MM.1S (cell line): ENCODE results near the gene TBC1D8.

Experiments
- DNase-seq: peaks from one replicate; pipeline ENCODE4 v3.0.0-alpha.2; 2015
- H2AFZ ChIP-seq: fragments of 300-600 bp; sonication (generic); 2 replicates; pipeline ENCODE4 v1.6.0; 2016; ENCODE audit warnings: antibody characterized with exemption, low read length
- H3F3A ChIP-seq: fragments of 300-600 bp; sonication (generic); 2 replicates; pipeline ENCODE4 v1.6.1; 2016; ENCODE audit warnings: mild to moderate bottlenecking, antibody characterized with exemption, low read length, moderate library complexity, mixed read lengths; ENCODE audit not compliant: insufficient read depth
- H3K27ac ChIP-seq: fragments of 300-600 bp; sonication (generic); 2 replicates; pipeline ENCODE4 v1.5.1; 2016; ENCODE audit warnings: mild to moderate bottlenecking, low read length
- H3K27me3 ChIP-seq: fragments of 300-600 bp; sonication (generic); replicated peaks from 2 replicates; pipeline ENCODE4 v1.6.0; 2016; ENCODE audit warnings: low read length; ENCODE audit not compliant: insufficient read depth
- H3K36me3 ChIP-seq: fragments of 300-600 bp; sonication (generic); replicated peaks from 2 replicates; pipeline ENCODE4 v1.6.1; 2016; ENCODE audit warnings: mild to moderate bottlenecking, low read length, mixed read lengths; ENCODE audit not compliant: insufficient read depth
- H3K4me1 ChIP-seq: fragments of 300-600 bp; sonication (generic); 2 replicates; pipeline ENCODE4 v1.6.1; 2016; ENCODE audit warnings: low read length, mixed read lengths
- H3K4me2 ChIP-seq: fragments of 300-600 bp; sonication (generic); 2 replicates; pipeline ENCODE4 v1.6.0; 2016; ENCODE audit warnings: low read depth, low read length
- H3K4me3 ChIP-seq: fragments of 300-600 bp; sonication (generic); 2 replicates; pipeline ENCODE4 v1.5.1; 2016; ENCODE audit warnings: low read length, mixed read lengths
- H3K79me2 ChIP-seq: fragments of 300-600 bp; sonication (generic); 2 replicates; pipeline ENCODE4 v1.6.1; 2016; ENCODE audit warnings: mixed run types, low read length, mixed read lengths
- H3K9ac ChIP-seq: fragments of 300-600 bp; sonication (generic); 2 replicates; pipeline ENCODE4 v1.6.1; 2016; ENCODE audit warnings: low read length, mixed read lengths
- H3K9me2 ChIP-seq: fragments of 300-600 bp; sonication (generic); replicated peaks from 2 replicates; pipeline ENCODE4 v1.6.1; 2016; ENCODE audit warnings: mild to moderate bottlenecking, low read length, mixed read lengths; ENCODE audit not compliant: insufficient read depth
- H3K9me3 ChIP-seq: fragments of 300-600 bp; sonication (generic); replicated peaks from 2 replicates; pipeline ENCODE4 v1.6.1; 2016; ENCODE audit warnings: mild to moderate bottlenecking, low read length, mixed read lengths; ENCODE audit not compliant: insufficient read depth
- H4K20me1 ChIP-seq: fragments of 300-600 bp; sonication (generic); 2 replicates; pipeline ENCODE4 v1.6.1; 2016; ENCODE audit warnings: mild to moderate bottlenecking, low read length, moderate library complexity, mixed read lengths; ENCODE audit not compliant: insufficient read depth
- EZH2 ChIP-seq: fragments of 300-600 bp; sonication (generic); optimal IDR thresholded peaks from 2 replicates; pipeline ENCODE3; 2017; ENCODE audit warnings: low read depth, mild to moderate bottlenecking, antibody characterized with exemption, low read length, mixed read lengths
- EZH2phosphoT487 ChIP-seq: fragments of 300-600 bp; sonication (generic); IDR thresholded peaks from 2 replicates; pipeline ENCODE4 v1.6.1; 2018; ENCODE audit warnings: antibody characterized with exemption, low read length
- TF ChIP-seq, protein P1 (sequence below): fragments of 300-600 bp; sonication (generic); IDR thresholded peaks from 2 replicates; pipeline ENCODE4 v1.5.1; 2016; ENCODE audit warnings: antibody characterized with exemption, low read length, mixed read lengths

Gene TBC1D8

DNA sequence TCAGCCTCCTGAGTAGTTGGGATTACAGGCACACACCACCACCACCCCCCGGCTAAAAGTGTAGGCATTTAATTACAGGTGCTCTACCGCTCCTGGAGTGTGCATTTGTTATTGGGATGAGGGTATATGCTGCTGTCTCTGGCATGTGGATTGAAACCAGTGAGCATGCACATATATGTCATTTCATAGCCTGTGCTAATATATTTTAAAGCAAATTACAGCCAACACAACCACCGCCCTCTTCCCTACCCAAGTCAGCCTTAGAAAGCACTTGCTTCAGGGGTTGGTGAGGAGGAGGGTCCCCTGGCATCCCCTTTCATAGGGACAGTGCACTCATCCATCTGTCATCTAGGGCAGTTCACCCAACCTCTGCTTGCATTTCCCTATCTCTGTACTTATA lies 10.5 kb upstream of the TBC1D8 start:
- Histone ChIP-seq H3F3A (no peaks in the 10 kb centered on the region), H3K9me2 (no peaks in the 10 kb centered on the region), H3K4me3 (no peak overlapping the region), H2AFZ (no peak overlapping the region), H3K4me1 (no peaks in the 10 kb centered on the region), H4K20me1 (no peaks in the 10 kb centered on the region), H3K36me3 (no peaks in the 10 kb centered on the region), H3K4me2 (no peak overlapping the region), H3K9me3 (no peaks in the 10 kb centered on the region), H3K9ac (no peak overlapping the region), H3K27me3 (no peaks in the 10 kb centered on the region), H3K79me2 (no peaks in the 10 kb centered on the region), H3K27ac (no peak overlapping the region)
- no peak for DNase-seq
- TF ChIP-seq, protein P1, sequence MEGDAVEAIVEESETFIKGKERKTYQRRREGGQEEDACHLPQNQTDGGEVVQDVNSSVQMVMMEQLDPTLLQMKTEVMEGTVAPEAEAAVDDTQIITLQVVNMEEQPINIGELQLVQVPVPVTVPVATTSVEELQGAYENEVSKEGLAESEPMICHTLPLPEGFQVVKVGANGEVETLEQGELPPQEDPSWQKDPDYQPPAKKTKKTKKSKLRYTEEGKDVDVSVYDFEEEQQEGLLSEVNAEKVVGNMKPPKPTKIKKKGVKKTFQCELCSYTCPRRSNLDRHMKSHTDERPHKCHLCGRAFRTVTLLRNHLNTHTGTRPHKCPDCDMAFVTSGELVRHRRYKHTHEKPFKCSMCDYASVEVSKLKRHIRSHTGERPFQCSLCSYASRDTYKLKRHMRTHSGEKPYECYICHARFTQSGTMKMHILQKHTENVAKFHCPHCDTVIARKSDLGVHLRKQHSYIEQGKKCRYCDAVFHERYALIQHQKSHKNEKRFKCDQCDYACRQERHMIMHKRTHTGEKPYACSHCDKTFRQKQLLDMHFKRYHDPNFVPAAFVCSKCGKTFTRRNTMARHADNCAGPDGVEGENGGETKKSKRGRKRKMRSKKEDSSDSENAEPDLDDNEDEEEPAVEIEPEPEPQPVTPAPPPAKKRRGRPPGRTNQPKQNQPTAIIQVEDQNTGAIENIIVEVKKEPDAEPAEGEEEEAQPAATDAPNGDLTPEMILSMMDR = no peak
- TF ChIP-seq EZH2 (no peak), EZH2phosphoT487 (no peak)

DNA sequence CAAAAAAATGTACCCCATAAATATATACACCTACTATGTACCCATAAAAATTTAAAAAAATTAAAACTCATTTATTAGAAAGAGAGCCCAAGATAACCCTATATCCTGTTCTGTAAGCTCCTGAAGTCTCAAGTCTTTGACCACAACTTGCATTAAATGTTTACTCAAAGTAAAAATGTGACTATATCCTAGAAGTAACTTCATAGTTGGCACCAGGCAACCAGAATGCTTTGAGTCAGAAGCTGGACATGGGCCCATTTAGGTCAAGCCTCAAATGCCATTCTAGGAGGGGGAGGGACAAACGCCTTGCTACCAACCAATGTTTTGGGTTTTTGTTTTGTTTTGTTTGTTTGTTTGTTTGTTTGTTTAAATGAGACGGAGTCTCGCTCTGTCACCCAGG lies 9.3 kb upstream of the TBC1D8 start:
- no peaks in the 10 kb centered on the region for H4K20me1 ChIP-seq
- no peak overlapping the region for H3K4me3 ChIP-seq
- no peaks in the 10 kb centered on the region for H3K27me3 ChIP-seq
- no peaks in the 10 kb centered on the region for H3F3A ChIP-seq
- no peaks in the 10 kb centered on the region for H3K36me3 ChIP-seq
- H2AFZ ChIP-seq = no peak overlapping the region
- TF ChIP-seq, protein P1 = no peak
- TF ChIP-seq EZH2 = no peak
- no peaks in the 10 kb centered on the region for H3K4me1 ChIP-seq
- DNase-seq = no peak
- no peak overlapping the region for H3K4me2 ChIP-seq
- H3K9me3 ChIP-seq = no peaks in the 10 kb centered on the region
- H3K9ac ChIP-seq = no peak overlapping the region
- no peak overlapping the region for H3K27ac ChIP-seq
- H3K9me2 ChIP-seq = no peaks in the 10 kb centered on the region
- no peaks in the 10 kb centered on the region for H3K79me2 ChIP-seq

- Histone ChIP-seq H3K79me2 (no peaks in the 10 kb centered on the region), H3F3A (no peaks in the 10 kb centered on the region), H3K27me3 (no peaks in the 10 kb centered on the region; the same call in 1 of the 2 replicates), H2AFZ (no peak overlapping the region), H3K27ac (no peak overlapping the region), H3K4me3 (no peak overlapping the region), H3K9me3 (no peaks in the 10 kb centered on the region), H3K36me3 (no peaks in the 10 kb centered on the region), H3K4me1 (no peaks in the 10 kb centered on the region), H3K9me2 (no peaks in the 10 kb centered on the region), H4K20me1 (no peaks in the 10 kb centered on the region), H3K4me2 (no peak overlapping the region), H3K9ac (no peak overlapping the region)
- no peak for TF ChIP-seq EZH2phosphoT487
- TF ChIP-seq EZH2 = no peak
- TF ChIP-seq, protein P1 = no peak
- DNase-seq = no peak
Observed at GRCh38 chr2:101159526-101159925, 8.3 kb upstream of the TBC1D8 start.

DNA sequence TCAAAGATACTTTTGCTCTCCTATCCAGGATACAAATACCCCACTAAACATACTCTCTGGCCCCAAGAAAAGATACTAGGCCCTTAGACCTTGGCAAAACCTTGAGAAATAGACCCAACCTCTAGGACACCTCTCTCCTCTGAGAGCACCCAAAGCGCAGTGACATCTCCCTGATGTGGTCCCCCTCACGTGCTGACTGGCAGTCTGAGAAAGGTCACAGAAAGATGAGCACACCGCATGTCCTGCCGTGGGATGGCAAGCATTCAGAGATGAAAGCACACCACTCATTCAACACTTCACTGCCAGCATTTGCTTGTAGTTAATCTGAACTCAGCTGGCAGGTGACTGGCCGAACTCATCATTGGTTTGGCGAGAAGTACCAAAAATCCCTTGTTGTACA lies 6.1 kb upstream of the TBC1D8 start:
- no peak overlapping the region for H2AFZ ChIP-seq

More for the DNA sequence above, 6.1 kb upstream of the TBC1D8 start:
- peaks cover 4% of the 10 kb centered on the region for H3F3A ChIP-seq
- TF ChIP-seq EZH2phosphoT487 = no peak
- TF ChIP-seq EZH2 = no peak
- TF ChIP-seq, protein P1 = no peak
- no peaks in the 10 kb centered on the region for H3K9me3 ChIP-seq
- no peak overlapping the region for H3K9ac ChIP-seq
- no peaks in the 10 kb centered on the region for H4K20me1 ChIP-seq
- H3K27me3 ChIP-seq = peaks cover 4% of the 10 kb centered on the region; the same call in 1 of the 2 replicates
- H3K9me2 ChIP-seq = no peaks in the 10 kb centered on the region
- no peaks in the 10 kb centered on the region for H3K79me2 ChIP-seq
- DNase-seq = no peak
- H3K27ac ChIP-seq = no peak overlapping the region
- no peaks in the 10 kb centered on the region for H3K36me3 ChIP-seq
- no peak overlapping the region for H3K4me3 ChIP-seq
- no peak overlapping the region for H3K4me2 ChIP-seq
- H3K4me1 ChIP-seq = peaks cover 5% of the 10 kb centered on the region
